BJ (cell line): ENCODE measurements around the gene CDIPT. TPM values are rescaled to one million over a fixed set of nuclear protein-coding genes. Genes with fewer than 3 reads are reported as not detected.

Experiments used
- CTCF ChIA-PET: fragments of 350-600 bp; formaldehyde crosslinking; extraction: SDS; loops from one replicate; lab custom pipeline; 2021; ENCODE audit warnings: antibody characterized with exemption, inconsistent platforms; lab: Yijun Ruan, JAX
- POLR2A ChIA-PET: fragments of 300-600 bp; sonication (Branson Sonifier 250); formaldehyde crosslinking; extraction: SDS; loops from one replicate; lab custom pipeline; 2021; ENCODE audit warnings: antibody characterized with exemption; lab: Charles Lee
- DNase-seq: peaks from one replicate; pipeline ENCODE4 v3.0.0-alpha.2; 2011; ENCODE audit warnings: low read depth
- H3K27me3 ChIP-seq: 2 replicates; pipeline ENCODE4 v1.6.0; 2011; ENCODE audit warnings: low read length; ENCODE audit not compliant: control insufficient read depth, insufficient read depth
- H3K36me3 ChIP-seq: 2 replicates; pipeline ENCODE4 v1.5.1; 2011; ENCODE audit warnings: low read length; ENCODE audit not compliant: control insufficient read depth, insufficient read depth
- H3K4me3 ChIP-seq: 2 replicates; pipeline ENCODE4 v1.5.1; 2011; ENCODE audit warnings: low read depth, mild to moderate bottlenecking, control low read depth, low read length
- polyA plus RNA-seq: library from polyadenylated mRNA; depleted of rRNA; stranded (reverse); fragments of >200 nt; gene quantifications from 2 replicates; pipeline ENCODE4 v1.2.3, GENCODE V29; 2011
- TF ChIP-seq, protein P1 (sequence below): IDR thresholded peaks from 2 replicates; pipeline ENCODE4 v1.5.1; 2011; ENCODE audit warnings: low read depth, mild to moderate bottlenecking, control low read depth, inconsistent platforms, low read length, moderate library complexity; ENCODE audit not compliant: insufficient read depth

The CDIPT gene
- polyA plus RNA-seq, 1 experiment, result 225 TPM

DNA sequence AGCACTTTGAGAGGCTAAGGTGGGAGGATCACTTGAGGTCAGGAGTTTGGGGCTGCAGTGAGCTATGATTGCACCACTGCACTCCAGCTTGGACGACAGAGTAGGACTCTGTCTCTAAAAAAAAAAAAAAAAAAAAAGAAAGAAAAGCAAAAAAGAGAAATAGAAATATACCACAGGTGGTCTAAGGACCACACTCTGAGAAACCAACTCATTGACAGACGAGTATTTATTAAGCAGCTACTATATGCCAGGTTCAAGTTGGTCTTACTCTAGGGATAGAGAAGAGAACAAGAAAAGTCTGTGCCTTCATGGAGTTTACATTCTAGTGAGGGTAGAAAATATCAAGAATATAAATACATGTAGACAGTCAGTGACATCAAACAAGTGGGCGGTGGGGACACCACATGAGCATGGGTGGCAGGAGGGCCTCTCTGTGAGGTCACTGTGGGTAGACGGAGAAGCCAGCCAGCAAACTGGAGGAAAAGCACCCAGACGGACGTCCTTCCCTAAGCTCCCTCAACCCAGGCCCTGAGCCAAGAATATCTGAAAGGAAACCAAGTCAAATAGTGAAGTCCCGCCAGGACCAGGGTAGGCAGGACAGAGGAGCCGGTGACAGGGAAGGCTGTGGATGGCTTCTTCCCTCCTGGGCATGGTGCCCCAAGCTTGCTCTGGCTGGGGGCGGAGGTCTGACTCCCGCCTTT lies 4.7 kb downstream of the CDIPT start:
- no peak for DNase-seq
- CTCF ChIA-PET, result interaction anchor here (0.6 to 2.1 kb wide), 3 partner anchors 10 to 147 kb away, joined by 4 to 13 read pairs (median 4); no protein-coding TSS in a partner anchor
- POLR2A ChIA-PET, result interaction anchor here (0.7 kb wide), 1 partner anchor 67 kb away, joined by 13 read pairs; the partner anchor contains the start of gene KCTD13
- Histone ChIP-seq H3K27me3 (no peaks in the 10 kb centered on the region), H3K36me3 (peaks cover 20% of the 10 kb centered on the region), H3K4me3 (no peak overlapping the region)
- TF ChIP-seq, protein P1, sequence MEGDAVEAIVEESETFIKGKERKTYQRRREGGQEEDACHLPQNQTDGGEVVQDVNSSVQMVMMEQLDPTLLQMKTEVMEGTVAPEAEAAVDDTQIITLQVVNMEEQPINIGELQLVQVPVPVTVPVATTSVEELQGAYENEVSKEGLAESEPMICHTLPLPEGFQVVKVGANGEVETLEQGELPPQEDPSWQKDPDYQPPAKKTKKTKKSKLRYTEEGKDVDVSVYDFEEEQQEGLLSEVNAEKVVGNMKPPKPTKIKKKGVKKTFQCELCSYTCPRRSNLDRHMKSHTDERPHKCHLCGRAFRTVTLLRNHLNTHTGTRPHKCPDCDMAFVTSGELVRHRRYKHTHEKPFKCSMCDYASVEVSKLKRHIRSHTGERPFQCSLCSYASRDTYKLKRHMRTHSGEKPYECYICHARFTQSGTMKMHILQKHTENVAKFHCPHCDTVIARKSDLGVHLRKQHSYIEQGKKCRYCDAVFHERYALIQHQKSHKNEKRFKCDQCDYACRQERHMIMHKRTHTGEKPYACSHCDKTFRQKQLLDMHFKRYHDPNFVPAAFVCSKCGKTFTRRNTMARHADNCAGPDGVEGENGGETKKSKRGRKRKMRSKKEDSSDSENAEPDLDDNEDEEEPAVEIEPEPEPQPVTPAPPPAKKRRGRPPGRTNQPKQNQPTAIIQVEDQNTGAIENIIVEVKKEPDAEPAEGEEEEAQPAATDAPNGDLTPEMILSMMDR, result no peak

DNA sequence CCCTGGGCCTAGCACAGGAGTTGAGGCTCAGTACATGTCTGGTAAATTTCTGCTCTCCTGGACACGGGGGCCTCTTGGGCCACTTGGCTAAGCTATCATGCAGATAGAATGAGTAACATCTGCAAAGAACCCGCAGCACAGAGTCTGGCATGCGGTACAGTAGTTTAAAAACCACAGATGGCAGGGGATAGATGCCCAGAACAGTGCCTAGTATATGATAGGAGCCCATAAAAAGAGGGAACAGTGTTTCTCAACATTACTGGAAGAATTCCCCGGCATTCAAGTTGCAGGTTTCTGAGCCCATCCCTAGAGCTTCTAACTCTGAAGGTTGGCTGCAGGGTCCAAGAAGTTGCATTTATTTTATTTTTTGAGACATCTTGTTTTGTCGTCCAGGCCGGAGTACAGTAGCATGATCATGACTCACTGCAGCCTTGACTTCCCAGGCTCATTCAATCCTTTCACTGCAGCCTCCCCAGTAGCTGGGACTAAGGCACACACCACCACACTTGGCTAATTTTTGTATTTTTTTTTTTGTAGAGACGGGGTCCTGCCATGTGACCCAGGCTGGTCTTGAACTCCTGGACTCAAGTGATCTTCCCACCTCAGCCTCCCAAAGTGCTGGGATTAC lies 5.8 kb downstream of the CDIPT start:
- ChIA-PET POLR2A (interaction anchor here (0.6 to 0.7 kb wide), 2 partner anchors 33 to 68 kb away, joined by 3 to 13 read pairs; partner anchors contain the start of gene KCTD13), CTCF (interaction anchor here (0.6 to 2.1 kb wide), 5 partner anchors 9 to 149 kb away, joined by 3 to 13 read pairs (median 4); no protein-coding TSS in a partner anchor)
- Histone ChIP-seq H3K4me3 (no peak overlapping the region), H3K27me3 (no peaks in the 10 kb centered on the region), H3K36me3 (peaks cover 20% of the 10 kb centered on the region)
- peak; percentile 73 for DNase-seq
- TF ChIP-seq, protein P1, result no peak

DNA sequence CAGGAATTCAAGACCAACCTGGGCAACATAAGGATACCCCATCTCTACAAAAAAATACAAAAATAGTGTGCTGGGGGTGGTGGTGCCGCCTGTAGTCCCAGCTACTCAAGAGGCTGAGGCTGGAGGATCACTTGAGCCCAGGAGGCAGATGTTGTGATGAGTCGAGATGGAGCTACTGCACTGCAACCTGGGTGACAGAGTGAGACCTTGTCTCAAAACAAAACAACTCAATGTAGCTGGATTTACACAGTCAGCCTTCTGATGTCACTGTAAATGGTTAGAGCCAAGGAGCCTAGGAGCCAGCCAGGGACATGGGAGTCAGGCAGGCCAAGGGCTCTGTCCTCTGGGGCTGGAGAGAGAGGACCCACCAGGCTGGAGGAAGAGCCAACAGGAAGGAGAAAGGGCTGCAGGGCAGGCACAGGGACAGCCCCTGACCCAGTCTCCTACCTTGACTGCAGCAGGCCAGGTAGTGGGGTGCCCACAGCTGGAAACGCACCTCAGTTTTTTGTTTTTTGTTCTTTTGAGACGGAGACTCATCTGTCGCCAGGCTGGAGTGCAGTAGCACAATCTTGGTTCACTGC lies 8.4 kb downstream of the CDIPT start:
- no peak overlapping the region for H3K4me3 ChIP-seq
- H3K27me3 ChIP-seq, result no peaks in the 10 kb centered on the region
- peaks cover 12% of the 10 kb centered on the region for H3K36me3 ChIP-seq
- CTCF ChIA-PET, result no interaction called here
- POLR2A ChIA-PET, result no interaction called here
- TF ChIP-seq, protein P1, result no peak
- DNase-seq, result no peak

DNA sequence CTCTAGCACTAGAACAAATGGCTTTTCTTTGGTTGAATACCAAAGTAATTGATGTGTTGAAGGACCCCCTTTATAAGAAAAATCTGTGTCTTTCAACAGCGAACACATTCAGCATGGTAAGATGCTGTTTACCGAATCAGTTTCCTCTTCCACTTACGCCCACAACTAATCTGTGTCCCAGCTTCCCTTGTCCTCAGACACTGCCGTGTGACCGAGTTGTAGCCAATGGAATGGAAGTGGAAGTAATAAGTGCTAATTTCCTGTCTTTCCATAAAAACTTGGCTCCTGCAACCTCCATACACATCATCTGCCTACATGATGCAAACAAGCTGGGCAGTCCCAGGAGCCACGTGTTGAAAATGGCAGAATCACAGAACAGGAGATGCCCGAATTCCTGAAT lies 10.4 kb downstream of the CDIPT start:
- no peak overlapping the region for H3K4me3 ChIP-seq
- ChIA-PET CTCF (interaction anchor here (1.4 kb wide), 1 partner anchor 62 kb away, joined by 5 read pairs; the partner anchor contains the start of gene KIF22), POLR2A (interaction anchor here (0.5 kb wide), 1 partner anchor 15 kb away, joined by 3 read pairs; no protein-coding TSS in a partner anchor)
- H3K36me3 ChIP-seq, result peaks cover 9% of the 10 kb centered on the region
- no peaks in the 10 kb centered on the region for H3K27me3 ChIP-seq
- DNase-seq, result peak; percentile 44
- TF ChIP-seq, protein P1, result no peak

DNA sequence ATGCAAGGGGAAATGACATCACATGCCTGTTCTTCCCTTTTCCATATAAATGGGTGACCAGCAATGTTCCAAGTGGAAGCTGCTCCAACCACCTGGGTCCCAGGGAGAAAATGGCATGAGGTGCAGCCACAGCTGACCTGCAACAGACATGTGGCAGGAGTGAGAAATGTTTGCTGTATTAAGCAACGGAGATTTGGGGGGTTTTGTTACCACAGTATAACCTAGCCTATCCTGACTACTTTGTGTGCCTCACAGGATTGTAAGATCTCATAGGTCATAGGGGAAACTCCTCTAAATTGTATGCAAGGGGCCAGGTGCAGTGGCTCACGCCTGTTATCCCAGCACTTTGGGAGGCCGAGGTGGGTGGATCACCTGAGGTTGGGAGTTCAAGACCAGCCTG lies 12.0 kb downstream of the CDIPT start:
- no peak for DNase-seq
- ChIA-PET CTCF (no interaction called here), POLR2A (interaction anchor here (0.6 kb wide), 1 partner anchor 40 kb away, joined by 17 read pairs; no protein-coding TSS in a partner anchor)
- Histone ChIP-seq H3K36me3 (peaks cover 21% of the 10 kb centered on the region), H3K27me3 (no peaks in the 10 kb centered on the region), H3K4me3 (no peak overlapping the region)
- TF ChIP-seq, protein P1, result no peak
